SW480 (cell line): ENCODE data around the gene ARHGAP45.
A peak's percentile ranks its signal among the peaks of the same experiment; 100 is the strongest.
"Not testable (repeated sequence)": the region's sequence is repeated elsewhere in the genome, so short reads cannot be mapped to it uniquely, and the experiment has no call there.

Source experiments
- DNase-seq: peaks from one replicate; pipeline ENCODE4 v3.0.0-alpha.2; 2016; ENCODE audit warnings: low spot score

Gene ARHGAP45

DNA sequence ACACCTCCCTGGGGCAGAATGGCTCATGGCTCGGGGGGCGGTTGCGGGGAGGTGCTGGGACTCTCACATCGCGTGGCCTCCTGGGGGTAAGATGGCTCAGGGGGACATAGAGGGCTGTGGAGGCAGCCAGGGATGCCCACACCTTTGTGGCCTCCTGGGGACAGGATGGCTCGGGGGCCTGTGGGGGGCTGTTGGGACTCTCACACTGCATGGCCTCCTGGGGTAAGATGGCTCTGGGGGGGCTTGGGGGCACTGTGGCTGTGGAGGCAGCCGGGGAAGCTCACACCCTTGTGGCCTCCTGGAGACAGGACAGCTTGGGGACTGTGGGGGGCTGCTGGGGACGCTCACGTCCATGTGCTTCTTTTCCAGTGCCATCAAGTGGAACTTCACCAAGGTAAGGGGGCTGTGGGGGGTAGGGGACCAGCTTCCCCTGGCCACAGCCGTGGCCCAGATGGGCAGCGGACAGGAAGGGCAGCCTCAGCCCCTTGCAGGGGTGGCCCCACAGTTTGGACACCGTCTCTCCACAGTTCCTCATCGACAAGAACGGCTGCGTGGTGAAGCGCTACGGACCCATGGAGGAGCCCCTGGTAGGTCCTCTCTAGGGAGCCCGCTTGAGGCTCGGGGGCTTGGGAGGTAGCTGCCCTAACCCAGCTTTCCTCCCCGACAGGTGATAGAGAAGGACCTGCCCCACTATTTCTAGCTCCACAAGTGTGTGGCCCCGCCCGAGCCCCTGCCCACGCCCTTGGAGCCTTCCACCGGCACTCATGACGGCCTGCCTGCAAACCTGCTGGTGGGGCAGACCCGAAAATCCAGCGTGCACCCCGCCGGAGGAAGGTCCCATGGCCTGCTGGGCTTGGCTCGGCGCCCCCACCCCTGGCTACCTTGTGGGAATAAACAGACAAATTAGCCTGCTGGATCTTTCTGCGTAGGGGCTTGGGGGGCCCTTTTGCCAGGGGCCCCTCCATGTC is 39.2 kb downstream of the ARHGAP45 start:
- no peak for DNase-seq

DNA sequence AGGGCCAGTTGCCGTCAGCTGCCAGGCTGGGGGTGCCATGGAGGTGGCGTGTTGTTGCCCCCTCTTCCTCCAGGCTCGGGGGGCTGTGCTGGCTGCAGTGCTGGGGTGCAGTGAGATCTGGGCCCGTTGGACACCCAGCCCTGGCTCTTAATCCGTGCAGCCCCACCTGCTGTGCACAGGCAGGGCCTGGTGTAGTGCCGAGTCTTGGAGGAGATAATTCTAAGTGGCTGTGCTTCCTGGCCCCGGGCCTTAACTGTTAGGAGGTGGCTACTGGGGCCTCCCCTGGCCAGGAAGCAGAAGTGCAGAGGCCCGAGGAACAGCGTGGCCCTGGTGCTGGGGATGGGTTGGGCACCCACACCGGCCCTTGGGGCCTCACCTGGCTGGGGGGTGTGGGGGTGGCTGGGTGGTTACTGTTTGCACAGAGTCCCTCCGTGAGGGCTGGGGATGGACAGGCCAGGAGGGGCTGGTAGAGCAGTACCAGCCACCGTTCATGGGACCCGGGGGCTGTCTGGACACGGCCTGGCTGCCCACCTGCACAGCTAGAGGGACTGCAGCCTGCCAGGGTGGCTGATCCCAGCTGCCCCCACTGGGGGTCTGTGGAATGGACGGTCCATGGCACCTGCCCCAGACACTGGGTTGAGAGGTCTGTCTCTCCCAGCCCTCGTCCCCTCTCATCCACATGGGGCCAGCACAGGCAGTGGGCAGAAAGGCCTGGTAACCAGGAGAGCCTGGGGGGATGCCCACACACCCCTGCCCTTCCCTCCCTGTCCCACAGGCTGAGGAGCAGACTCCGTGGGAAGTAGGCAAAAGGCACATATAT is 40.1 kb downstream of the ARHGAP45 start:
- DNase-seq, result no peak

- no peak for DNase-seq
Measured at GRCh38 chr19:1107661-1108261, 40.8 kb downstream of the ARHGAP45 start.

- DNase-seq, result no peak
Measured at GRCh38 chr19:1108291-1109031, 41.5 kb downstream of the ARHGAP45 start.

DNA sequence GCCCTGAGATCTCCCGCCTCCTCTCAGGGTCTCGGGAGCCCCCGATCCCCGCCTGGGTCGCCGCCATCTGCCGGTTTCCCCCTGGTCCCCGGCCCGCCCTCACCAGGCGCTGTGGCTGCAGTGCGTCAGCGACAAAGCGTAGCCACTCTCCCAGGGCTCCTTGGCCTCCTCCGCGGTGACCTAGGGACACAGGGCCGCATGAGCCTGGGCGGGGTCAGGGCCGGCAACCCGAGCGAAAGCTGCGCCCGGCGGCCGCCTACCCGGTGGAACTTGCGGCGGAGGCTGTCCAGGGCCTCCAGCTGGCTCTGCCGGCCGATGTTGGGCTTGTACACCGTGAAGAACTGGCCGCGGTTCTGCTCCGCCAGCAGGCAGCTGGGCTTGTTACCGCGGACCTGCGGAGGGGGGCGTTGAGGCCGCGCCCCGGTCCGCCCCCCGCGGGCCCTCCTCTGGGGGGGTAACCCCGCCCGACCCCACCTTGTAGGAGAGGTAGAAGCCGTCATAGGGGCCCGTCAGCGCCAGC is 42.1 kb downstream of the ARHGAP45 start:
- no peak for DNase-seq

GRCh38 chr19:1109697-1110671 is 43.0 kb downstream of the ARHGAP45 start:
- no peak for DNase-seq

DNA sequence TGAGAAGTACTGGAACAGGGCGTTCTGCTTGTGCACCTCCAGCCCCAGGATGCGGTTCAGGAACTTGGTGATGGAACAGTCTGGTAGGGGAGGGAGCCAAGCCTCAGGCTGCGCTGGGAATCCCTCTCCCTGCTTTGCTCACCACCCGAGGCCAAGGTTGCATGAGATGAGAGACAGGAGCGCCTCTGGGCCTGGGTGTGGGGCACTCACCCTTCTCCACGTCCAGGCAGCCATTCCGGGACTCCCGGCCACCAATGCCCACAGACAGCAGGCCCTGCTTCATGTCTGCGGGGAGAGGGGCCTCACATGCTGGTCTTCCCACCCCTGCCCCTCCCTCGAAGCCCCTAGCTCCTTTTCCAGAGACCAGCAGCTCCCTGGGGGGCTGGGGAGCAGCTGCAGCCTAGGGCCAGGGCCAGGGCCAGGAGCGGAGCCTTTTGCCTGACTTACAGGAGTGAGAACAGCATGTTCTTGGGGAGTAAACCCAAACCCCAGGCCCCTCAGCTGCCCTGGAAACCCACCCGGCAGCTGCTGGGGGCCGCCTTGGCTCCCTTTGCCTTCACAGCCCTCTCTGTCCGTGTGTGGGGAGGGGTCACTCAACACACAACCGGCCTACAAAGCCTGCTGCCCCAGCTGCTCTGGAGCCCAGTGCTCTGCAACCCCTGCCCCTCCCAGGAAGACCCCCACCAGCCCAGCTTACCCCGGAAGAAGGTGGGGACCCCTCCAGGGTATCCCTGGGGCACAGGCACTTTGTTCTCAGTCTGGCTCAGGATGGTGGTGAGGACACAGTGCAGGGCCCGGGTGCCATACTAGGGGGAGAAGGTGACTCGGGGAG is 44.1 kb downstream of the ARHGAP45 start:
- peak; percentile 31 for DNase-seq

- DNase-seq, result no peak
Measured at GRCh38 chr19:1111641-1112267, 44.8 kb downstream of the ARHGAP45 start.

DNA sequence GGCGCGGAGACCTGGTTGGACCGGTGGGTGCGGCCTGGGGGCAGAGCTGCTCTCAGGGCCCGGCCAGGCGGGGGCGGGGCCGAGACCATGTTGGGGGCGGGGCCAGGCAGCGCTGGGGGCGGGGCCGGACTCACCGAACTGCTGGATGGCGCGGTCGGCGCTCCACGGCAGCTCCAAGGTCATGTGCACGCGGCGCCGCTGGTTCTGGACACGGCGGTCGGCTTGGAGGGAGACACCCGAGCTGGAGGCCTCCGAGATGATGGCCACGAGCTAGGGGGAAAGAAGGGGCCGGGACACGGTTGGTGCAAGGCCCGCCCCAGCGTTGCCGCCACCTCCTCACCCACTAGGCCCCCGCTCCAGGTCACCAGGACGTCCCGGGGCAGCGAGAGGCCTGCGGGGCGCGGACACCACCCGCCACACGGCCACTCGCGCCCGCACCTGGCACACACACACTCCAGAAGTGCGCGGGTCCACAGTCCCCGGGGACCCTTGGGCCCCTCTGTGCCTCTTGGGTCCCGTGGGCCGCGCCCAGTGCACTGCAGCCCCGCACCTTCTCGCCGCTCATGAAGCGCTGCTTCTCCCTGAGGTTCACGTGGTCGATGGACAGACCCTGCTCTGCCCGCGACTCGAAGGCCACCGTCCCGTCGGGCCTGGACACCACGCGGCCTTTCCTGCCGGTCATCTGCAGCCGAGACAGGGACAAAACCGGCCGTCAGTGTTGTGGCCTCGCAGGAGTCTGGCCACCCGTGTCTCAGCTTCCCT is 45.5 kb downstream of the ARHGAP45 start:
- DNase-seq, result no peak

DNA sequence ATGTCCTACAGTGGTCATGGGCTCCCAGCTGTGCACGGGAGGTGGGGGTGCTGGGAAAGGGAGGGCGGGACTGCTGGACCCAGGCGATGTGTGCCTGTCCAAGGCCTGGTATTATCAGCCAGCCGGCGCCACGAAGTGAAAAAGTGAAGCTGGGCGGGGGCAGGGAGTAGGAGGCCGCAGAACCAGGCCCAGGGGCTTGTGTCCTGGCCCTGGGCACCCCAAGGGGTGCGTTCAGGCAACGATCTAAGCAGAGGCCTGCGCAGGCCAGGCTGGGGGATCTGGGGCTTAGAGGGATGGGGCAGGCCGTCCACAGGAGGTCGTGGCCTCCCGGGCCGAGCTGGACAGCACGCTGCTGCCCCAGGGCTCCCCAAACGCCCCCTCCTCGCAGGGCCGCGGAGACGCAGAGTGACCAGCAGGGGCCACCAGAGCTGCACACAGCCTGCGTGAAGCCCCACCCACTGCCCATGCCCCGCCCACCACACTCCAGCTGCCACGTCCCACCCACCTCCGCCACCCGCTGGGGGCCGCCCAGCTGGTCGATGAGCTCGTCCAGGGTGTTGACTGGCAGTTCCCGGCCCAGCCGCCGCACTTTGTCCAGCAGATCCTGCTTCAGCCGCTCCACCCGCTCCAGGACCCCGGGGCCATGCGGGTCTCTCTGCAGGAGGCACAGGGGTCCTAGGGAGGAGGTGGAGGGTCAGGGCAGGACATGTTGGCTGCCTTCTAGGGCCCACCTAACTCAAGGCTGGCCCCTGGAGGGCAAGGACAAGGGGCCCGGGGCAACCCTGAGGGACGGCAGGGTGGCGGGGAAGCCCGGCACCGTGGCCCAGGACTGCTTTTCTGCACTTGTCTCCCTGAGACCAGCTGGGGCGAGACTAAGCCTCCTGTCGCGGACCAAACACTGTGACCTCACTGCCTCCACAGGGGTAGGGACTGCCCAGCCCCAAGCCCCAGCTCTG is 46.3 kb downstream of the ARHGAP45 start:
- peak; percentile 76 for DNase-seq

GRCh38 chr19:1113986-1114483 is 47.1 kb downstream of the ARHGAP45 start:
- no peak for DNase-seq

- not testable (repeated sequence) for DNase-seq
Measured at GRCh38 chr19:1114728-1115127, 47.8 kb downstream of the ARHGAP45 start.

DNA sequence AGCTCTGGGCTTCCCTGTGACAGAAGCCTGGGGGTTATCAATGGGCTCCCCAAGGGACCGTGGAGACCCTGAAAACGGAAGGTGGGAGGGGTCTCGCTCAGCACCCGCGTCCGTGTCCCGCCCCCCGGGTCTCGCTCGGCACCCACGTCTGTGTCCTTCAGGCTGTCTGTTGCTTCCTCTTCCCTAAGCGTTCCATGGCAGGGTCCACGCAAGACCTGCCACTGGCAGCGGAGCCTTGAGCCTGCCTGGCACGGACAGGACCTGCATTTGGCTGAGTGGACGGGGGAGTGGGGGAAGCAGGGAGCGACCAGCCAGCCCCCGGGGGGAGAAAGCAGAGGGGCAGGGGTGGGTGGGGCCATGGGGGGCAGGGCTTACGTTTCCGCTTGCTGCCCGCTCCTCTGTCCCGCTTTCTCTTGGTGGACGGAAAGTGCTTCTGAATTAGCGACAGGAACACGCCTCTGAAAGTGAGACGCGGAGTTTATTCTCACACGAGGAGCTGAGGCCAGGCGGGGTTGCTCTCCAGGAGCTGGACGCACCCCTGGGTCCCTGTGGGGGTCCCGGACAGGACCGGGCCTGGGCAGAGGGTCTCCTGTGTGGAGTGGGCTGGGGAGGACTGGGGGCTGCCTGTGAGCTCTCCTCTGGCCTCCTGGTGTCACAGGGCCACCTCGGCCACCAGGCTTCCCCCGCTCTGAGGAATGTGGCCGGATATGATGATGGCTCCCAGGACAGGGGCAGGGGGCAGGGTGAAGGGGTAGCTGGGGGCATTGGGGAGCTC is 48.9 kb downstream of the ARHGAP45 start:
- no peak for DNase-seq

- no peak for DNase-seq
Measured at GRCh38 chr19:1116726-1117581, 50.0 kb downstream of the ARHGAP45 start.

GRCh38 chr19:1117654-1118053 is 50.7 kb downstream of the ARHGAP45 start:
- no peak for DNase-seq
